Immature natural killer cell (primary cell): Measurements from ENCODE around the gene CASK. TPM values are rescaled to one million over a fixed set of nuclear protein-coding genes. Genes with fewer than 3 reads are reported as not detected.

Experiments used
- DNase-seq, 3 donors: peaks; one replicate each; pipeline ENCODE4 v3.0.0; 2022; ENCODE audit warnings: mixed read lengths in 1 of 3
- H3K27ac Mint-ChIP-seq, 6 donors: one replicate each; pipeline ENCODE4 v1.8.0; 2020; ENCODE audit warnings: mixed read lengths in 6 of 6, mild to moderate bottlenecking in 5 of 6, inconsistent platforms in 4 of 6, moderate library complexity in 3 of 6
- H3K27me3 Mint-ChIP-seq, 3 donors: one replicate each; pipeline ENCODE4 v1.8.0; 2020 to 2021; ENCODE audit warnings: low read depth in 3 of 3, mild to moderate bottlenecking in 3 of 3, mixed read lengths in 3 of 3, moderate library complexity in 3 of 3, inconsistent platforms in 1 of 3
- H3K36me3 Mint-ChIP-seq, 3 donors: one replicate each; pipeline ENCODE4 v1.8.0; 2020; ENCODE audit warnings: mixed read lengths in 3 of 3, inconsistent platforms in 2 of 3, mild to moderate bottlenecking in 2 of 3
- H3K4me1 Mint-ChIP-seq, 2 donors: one replicate each; pipeline ENCODE4 v1.8.0; 2020; ENCODE audit warnings: inconsistent platforms in 2 of 2, mild to moderate bottlenecking in 2 of 2, mixed read lengths in 2 of 2, moderate library complexity in 1 of 2
- H3K4me3 Mint-ChIP-seq, 5 donors: one replicate each; pipeline ENCODE4 v1.8.0; 2020; ENCODE audit warnings: mild to moderate bottlenecking in 5 of 5, mixed read lengths in 5 of 5, inconsistent platforms in 3 of 5, moderate library complexity in 3 of 5
- H3K9me3 Mint-ChIP-seq, 6 donors: one replicate each; pipeline ENCODE4 v1.8.0; 2020; ENCODE audit warnings: mild to moderate bottlenecking in 6 of 6, mixed read lengths in 6 of 6, inconsistent platforms in 4 of 6, moderate library complexity in 3 of 6
- polyA plus RNA-seq, 3 donors: library from polyadenylated mRNA; unstranded; fragments of 300-500 nt; fragmentation: Illumina TruSeq; gene quantifications; one replicate each; pipeline ENCODE4 v1.2.3, GENCODE V29; 2021

Gene CASK
- polyA plus RNA-seq, 3 donors from 2014 or later, result 3.0 to 7.0 (median 3.2) TPM

DNA sequence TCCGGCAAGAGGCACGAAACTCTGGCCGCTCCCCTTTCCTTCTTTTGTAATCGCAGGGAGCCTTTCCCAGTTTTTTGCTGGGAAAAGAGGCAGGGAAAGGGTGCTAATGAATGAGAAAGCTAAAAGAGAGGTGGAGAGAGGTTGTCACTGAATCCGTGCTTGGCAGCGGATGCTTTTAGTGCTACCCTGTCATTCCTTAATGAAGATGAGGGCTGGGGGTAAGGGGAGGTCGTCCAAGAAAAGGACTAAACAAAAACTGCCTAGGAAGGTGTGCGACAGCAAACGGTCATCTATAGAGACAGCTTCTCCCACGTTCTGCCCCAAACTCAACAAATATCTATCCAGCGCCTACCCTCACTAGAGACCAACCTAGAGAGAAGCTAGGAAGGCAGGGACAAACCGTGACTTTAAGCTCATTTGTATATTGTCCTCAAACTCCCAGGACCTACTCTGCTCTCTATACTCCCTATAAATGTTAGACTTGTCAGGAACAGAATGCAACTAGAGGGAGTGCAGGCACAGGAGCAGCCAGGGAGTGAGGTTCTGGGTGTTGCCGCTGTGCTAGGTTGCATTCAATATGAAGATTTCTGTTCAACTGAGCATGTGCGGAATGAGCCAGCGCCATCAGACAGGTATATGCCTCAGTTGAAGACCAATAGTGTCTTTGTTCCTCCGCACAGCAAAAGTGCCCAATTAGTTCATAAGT lies 777 bp upstream of the CASK start:
- H3K27ac Mint-ChIP-seq, result peak overlapping the region; percentile 47 to 78 (median 76)
- H3K36me3 Mint-ChIP-seq, result no peaks in the 10 kb centered on the region
- no peaks in the 10 kb centered on the region for H3K9me3 Mint-ChIP-seq
- H3K4me1 Mint-ChIP-seq, result peaks cover 18 to 32% of the 10 kb centered on the region in 2 donors
- peaks cover 0 to 3% (median 0%) of the 10 kb centered on the region in 3 donors for H3K27me3 Mint-ChIP-seq
- peak overlapping the region; percentile 79 to 88 (median 86) for H3K4me3 Mint-ChIP-seq
- peak in 2 of 3 donors; percentile 9 to 17 for DNase-seq

DNA sequence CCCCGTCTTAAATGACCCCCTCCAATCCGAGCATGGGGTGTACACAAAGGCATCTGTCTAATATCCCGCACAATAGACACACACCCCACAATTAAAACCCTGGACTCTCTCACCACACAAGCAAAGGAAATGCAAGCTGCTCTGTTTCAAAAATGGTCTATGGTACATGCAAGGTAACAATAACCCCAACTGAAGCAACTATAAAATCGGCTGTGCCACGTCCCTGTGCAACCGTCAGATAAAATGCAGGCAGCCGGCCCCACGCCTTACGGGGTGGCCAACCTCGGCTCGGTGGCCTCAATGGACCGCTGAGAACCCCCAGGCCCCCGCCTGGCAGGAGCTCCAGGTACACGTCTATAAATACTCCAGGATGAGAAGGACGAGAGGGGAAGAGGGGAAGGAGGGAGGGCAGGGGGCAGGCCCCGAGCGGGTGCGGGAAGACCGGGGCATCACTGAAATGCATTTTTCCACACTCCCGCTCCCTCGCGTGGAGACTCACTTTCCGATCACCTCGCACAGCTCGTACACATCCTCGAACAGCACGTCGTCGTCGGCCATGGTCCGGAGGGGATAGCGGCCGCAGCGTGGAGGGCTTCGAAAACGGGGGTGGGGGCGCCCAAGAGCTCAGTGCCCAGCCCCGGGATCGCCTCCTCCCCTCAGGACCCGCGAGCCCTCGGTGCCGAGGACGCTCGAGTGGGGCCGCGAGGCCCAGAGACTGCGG lies 763 bp downstream of the CASK start:
- Mint-ChIP-seq H3K9me3 (no peaks in the 10 kb centered on the region), H3K27me3 (peaks cover 0 to 3% (median 0%) of the 10 kb centered on the region in 3 donors), H3K27ac (peak overlapping the region; percentile 24 to 85 (median 76)), H3K4me1 (peaks cover 18 to 39% of the 10 kb centered on the region in 2 donors), H3K36me3 (no peaks in the 10 kb centered on the region), H3K4me3 (peak overlapping the region; percentile 85 to 94 (median 89))
- DNase-seq, result peak in 2 of 3 donors; percentile 10 to 13

DNA sequence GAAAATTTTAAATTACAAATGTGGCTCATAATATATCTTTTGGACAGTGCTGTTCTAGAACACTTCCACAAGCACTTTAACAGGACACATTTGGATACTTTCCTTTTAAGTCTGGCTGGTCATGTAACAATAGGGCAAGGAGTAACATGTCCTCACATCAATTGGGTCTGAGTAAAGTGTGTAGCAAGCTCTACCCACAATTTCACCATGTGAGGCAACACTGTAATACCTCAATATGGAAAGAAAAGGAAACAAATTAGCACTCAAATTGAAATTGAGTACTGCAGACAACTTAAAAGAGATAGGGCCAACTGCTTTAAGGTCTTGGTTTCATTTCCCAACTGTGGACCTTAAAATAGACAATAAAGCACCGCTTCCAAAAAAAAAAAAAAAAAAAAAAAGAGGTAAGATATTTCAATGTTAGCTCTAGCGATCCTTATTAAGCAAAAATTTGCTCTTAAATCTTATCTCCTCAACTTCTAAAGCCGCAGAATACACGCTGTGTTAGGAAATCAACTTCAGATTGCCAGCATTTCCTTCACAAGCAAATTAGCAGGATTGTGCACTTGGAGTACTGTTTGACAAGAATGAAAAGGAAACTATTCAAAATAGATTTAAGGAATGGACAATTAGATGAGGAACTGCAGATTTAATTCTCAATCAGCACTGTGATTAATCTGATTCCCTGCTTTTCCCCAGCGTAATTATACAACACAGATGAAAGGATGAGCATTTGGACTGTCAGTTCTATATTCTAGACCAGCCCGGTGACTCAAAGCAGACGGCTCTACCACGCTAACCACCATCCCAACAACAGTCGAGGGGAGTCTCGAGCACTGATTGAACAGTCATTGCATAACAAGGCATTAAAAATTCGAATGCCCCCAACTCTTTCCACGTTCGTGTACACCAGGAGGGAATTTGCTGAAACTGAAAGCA lies 1.6 kb downstream of the CASK start:
- no peaks in the 10 kb centered on the region for H3K9me3 Mint-ChIP-seq

DNA sequence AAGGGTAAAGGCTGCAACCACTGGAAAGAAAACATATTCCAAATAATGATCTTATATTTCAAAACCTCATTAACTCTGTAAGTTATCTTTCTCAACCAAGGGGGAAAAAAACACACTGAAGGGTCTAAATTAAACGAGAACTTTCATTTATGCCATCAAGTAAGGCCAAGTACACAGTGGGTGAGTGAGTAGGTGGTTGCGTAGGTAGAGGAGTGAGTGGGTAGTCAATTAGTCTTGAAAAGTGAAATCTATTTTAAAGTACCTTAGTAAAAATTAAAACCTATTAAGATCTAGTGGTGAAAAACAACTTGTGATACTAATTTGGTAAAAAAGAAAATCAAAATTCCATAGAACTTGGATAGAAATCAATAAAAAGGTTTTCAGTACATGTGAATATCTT lies 3.5 kb downstream of the CASK start:
- peaks cover 21 to 50% of the 10 kb centered on the region in 2 donors for H3K4me1 Mint-ChIP-seq
- no peaks in the 10 kb centered on the region for H3K9me3 Mint-ChIP-seq
- no peak overlapping the region for H3K4me3 Mint-ChIP-seq
- H3K36me3 Mint-ChIP-seq, result no peaks in the 10 kb centered on the region
- no peak overlapping the region for H3K27ac Mint-ChIP-seq
- peaks cover 0 to 3% (median 0%) of the 10 kb centered on the region in 3 donors for H3K27me3 Mint-ChIP-seq
- no peak for DNase-seq

More for the DNA sequence above, 1.6 kb downstream of the CASK start:
- DNase-seq, result peak; percentile 6 to 22 (median 19)
- Mint-ChIP-seq H3K27me3 (peaks cover 0 to 3% (median 0%) of the 10 kb centered on the region in 3 donors), H3K36me3 (no peaks in the 10 kb centered on the region), H3K4me1 (peaks cover 19 to 45% of the 10 kb centered on the region in 2 donors), H3K4me3 (peak overlapping the region; percentile 85 to 94 (median 89)), H3K27ac (peak overlapping the region; percentile 24 to 85 (median 76))

DNA sequence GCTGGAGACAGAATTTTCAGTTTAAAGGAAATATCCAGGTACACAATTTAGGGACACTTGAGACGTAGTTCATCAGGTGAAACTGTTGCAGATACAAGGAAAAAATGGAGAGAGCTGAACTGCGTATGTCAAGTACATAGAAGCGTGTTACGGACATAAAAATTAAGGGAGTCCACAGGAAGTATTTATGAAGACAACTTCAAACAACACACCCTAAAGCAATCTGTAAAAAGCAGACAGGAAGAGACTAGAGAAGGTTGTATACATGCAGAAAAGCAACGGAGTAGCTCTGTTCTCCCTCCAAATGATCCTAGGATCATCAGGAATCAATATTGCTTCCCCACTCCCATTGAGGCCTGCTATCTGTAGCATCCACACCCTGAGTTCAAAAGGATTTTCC lies 5.8 kb downstream of the CASK start:
- H3K4me1 Mint-ChIP-seq, result peaks cover 16 to 42% of the 10 kb centered on the region in 2 donors

DNA sequence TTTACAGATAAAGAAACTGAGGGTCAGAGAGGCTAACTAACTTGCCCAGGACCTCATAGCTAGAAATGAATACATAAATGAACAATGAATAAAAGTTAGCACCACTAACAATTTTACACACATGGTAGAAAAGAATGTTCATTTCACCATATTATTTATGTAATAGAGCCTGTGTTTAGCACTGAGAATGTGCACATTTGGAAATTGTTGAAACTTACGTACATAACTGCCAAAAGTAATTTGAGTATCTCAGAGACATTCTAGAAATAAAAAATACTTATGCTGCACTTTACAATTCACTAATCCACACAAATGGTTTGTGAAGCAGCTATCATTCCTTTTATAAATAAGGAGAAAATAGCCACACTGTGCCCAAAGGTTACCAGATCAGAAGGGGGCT lies 9.9 kb downstream of the CASK start:
- Mint-ChIP-seq H3K4me1 (peaks cover 14 to 28% of the 10 kb centered on the region in 2 donors), H3K27ac (no peak overlapping the region)

More for the DNA sequence above, 5.8 kb downstream of the CASK start:
- H3K9me3 Mint-ChIP-seq, result no peaks in the 10 kb centered on the region
- H3K27me3 Mint-ChIP-seq, result no peaks in the 10 kb centered on the region
- peak overlapping the region in 4 of 6 donors; percentile 4 to 36 (median 22) for H3K27ac Mint-ChIP-seq
- H3K4me3 Mint-ChIP-seq, result peak overlapping the region; percentile 6 to 41 (median 17)
- no peaks in the 10 kb centered on the region for H3K36me3 Mint-ChIP-seq
- no peak for DNase-seq

DNA sequence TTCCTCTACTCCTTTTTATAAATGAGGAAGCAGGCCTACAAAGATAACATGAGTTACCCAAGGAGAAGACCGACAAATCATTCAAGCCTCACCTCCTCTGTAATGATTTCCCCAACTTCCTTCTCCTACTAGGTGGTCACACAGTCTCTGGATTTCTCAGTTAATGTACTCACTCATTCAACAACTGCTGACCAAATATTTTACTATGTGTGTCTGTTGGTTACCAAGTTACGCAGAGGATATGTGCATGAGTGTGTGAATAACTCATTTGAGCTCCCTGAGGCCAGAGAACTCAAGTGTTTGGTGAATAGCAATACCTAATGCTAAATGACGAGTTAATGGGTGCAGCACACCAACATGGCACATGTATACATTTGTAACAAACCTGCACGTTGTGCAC lies 10.4 kb downstream of the CASK start:
- no peak for DNase-seq
- Mint-ChIP-seq H3K36me3 (no peaks in the 10 kb centered on the region), H3K27ac (no peak overlapping the region), H3K9me3 (no peaks in the 10 kb centered on the region), H3K4me1 (peaks cover 17 to 29% of the 10 kb centered on the region in 2 donors), H3K27me3 (no peaks in the 10 kb centered on the region), H3K4me3 (no peak overlapping the region)

More for the DNA sequence above, 9.9 kb downstream of the CASK start:
- no peak for DNase-seq
- Mint-ChIP-seq H3K27me3 (no peaks in the 10 kb centered on the region), H3K36me3 (no peaks in the 10 kb centered on the region), H3K9me3 (no peaks in the 10 kb centered on the region), H3K4me3 (no peak overlapping the region)

DNA sequence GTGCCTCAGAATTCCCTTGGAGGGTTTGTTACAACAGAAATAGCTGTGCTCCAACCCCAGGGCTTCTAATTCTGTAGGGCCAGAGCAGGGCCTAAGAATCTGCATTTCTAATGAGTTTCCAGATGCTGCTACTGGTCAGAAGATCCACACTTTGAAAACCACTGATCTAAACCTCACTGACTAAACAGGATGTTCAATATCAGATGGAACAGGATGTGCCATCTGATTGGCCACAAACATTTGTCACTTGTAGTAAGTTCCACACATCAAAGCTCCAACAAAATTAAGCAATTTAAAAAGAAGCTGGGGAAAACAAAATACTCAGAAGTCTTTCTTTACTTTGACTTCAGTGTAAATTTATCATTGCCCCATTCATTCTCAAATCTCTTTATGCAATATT lies 14.3 kb downstream of the CASK start:
- Mint-ChIP-seq H3K9me3 (no peaks in the 10 kb centered on the region), H3K27me3 (no peaks in the 10 kb centered on the region), H3K4me1 (peaks cover 25 to 47% of the 10 kb centered on the region in 2 donors), H3K4me3 (peak overlapping the region in 3 of 5 donors; percentile 13 to 29 (median 26)), H3K36me3 (no peaks in the 10 kb centered on the region), H3K27ac (peak overlapping the region in 3 of 6 donors; percentile 54 to 76 (median 56))
- peak; percentile 17 to 32 (median 19) for DNase-seq

DNA sequence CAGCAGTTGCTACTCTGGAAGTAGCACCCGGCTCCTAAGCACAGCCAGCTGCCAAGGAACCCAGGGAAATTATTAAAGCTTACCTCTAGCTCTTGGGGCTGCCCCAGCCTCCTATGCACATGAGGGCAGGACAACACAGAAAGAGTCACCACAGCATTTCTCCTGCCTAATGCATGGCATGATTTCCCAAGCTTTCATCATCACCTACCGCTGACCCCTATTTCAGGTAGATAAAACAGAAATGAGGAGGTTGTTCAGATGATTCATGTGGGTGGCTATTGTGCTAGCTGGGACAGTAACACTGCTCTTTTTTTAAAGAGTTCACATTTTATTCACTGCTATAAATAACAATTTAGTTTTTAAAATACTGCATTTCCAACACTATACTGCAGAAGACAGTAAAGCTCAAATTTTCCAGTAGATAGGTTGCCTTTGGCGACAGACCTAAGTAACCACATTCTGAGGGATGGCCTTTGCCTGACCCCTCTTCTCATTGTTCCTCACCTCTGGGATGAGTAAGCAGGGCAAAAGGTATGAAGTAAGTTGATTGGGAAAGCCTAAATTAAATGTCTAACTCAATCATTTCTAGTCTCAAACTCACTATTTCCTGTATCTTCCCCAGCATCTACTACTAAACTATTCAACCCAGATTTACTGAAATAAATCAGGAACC lies 16.7 kb downstream of the CASK start:
- Mint-ChIP-seq H3K27me3 (no peaks in the 10 kb centered on the region), H3K9me3 (no peaks in the 10 kb centered on the region), H3K4me1 (peaks cover 25 to 63% of the 10 kb centered on the region in 2 donors), H3K36me3 (no peaks in the 10 kb centered on the region), H3K4me3 (no peak overlapping the region), H3K27ac (peak overlapping the region in 1 of 6 donors; percentile 1)
- DNase-seq, result no peak

DNA sequence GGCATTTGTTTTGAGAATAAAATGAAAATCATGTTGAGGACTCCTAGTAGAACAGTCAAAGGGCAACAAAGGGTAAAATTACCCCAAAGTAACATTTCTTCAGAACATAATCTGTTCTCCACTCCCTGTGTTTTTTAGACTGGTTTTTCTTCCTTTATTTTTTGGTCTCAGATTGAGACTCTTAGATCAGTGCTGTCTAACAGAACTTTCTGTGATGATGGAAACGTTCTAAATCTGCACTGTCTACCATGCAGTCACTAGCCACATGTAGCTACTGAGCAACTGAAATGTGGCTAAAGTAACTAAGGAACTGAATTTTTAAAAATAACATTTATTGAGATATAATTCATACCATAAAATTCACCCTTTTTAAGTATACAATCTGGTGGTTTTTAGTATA lies 19.8 kb downstream of the CASK start:
- Mint-ChIP-seq H3K4me3 (no peak overlapping the region), H3K9me3 (peaks cover 2 to 18% (median 9%) of the 10 kb centered on the region in 6 donors), H3K4me1 (peaks cover 14 to 54% of the 10 kb centered on the region in 2 donors), H3K27ac (no peak overlapping the region), H3K36me3 (peaks cover 4 to 6% (median 6%) of the 10 kb centered on the region in 3 donors), H3K27me3 (peaks cover 0 to 3% (median 0%) of the 10 kb centered on the region in 3 donors)
- DNase-seq, result no peak

DNA sequence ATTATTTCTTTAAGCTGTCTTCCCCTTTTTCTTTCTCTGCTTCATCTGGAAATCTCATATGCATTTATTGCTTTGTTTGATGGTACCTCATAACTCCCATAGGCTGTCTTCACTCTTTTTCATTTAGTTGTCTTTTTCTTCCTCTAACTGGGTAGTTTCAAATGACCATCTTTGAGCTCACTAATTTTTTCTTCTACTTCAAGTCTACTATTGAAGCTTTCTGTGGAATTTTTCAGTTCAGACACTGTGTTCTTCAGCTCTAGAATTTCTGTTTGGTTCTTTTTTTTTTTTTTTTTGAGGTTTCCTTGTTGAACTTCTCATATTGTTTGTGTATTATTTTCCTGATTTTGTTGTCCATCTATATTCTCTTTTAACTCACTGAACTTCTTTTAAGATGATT lies 23.0 kb downstream of the CASK start:
- Mint-ChIP-seq H3K4me3 (no peak overlapping the region), H3K36me3 (peaks cover 4 to 13% (median 6%) of the 10 kb centered on the region in 3 donors), H3K27ac (no peak overlapping the region), H3K27me3 (peaks cover 0 to 8% (median 0%) of the 10 kb centered on the region in 3 donors), H3K4me1 (peaks cover 0 to 27% of the 10 kb centered on the region in 2 donors), H3K9me3 (peaks cover 12 to 33% (median 25%) of the 10 kb centered on the region in 6 donors)
- no peak for DNase-seq

DNA sequence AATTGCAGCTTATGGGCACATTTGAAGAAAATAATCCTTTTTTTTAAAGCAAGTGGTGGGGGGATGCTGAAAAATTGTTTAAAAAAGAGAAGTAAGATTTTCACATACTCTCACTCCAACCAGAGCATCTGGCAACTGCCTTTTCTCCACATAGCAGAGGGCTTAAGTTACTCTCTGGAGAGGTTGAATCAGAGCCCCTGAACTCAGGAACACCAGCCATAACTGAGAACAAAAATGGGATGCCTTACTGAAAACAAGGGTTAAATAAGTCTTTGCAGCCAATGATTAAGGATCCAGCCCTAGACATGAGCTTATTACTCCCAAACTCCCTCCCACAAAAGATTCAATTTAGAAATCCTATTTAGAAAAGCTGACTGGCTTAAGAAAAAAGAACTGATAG lies 27.5 kb downstream of the CASK start:
- Mint-ChIP-seq H3K4me3 (no peak overlapping the region), H3K36me3 (peaks cover 6 to 13% (median 9%) of the 10 kb centered on the region in 3 donors), H3K4me1 (peaks cover 0 to 6% of the 10 kb centered on the region in 2 donors), H3K9me3 (peaks cover 12 to 39% (median 26%) of the 10 kb centered on the region in 6 donors), H3K27ac (no peak overlapping the region), H3K27me3 (peaks cover 0 to 8% (median 0%) of the 10 kb centered on the region in 3 donors)
- no peak for DNase-seq

DNA sequence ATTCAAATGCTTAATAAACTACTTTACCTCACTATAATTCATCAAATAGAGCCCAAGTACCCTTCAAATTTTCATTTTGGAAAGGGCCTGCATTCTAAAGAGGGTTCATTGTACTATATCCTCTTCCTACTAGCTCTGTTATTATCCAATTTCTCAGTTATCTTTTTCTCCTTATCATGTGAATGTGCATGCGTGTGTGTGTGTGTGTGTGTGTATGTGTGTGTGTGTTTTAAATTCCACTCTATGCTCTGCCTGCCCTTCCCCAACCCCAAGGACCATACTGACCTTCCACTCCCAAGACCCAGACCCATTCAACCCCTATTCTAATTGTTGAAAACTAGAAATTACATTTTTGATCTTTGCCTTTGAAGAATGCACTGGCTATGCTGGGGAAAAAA lies 33.3 kb downstream of the CASK start:
- Mint-ChIP-seq H3K36me3 (peaks cover 0 to 5% (median 0%) of the 10 kb centered on the region in 3 donors), H3K4me3 (no peak overlapping the region), H3K27ac (no peak overlapping the region), H3K27me3 (peaks cover 0 to 5% (median 2%) of the 10 kb centered on the region in 3 donors), H3K9me3 (peaks cover 0 to 9% (median 0%) of the 10 kb centered on the region in 6 donors), H3K4me1 (peaks cover 0 to 6% of the 10 kb centered on the region in 2 donors)
- no peak for DNase-seq
